HG03280 (cell line): Measurements from ENCODE around the gene ACOT11.
"Not testable (repeated sequence)": the region's sequence is repeated elsewhere in the genome, so short reads cannot be mapped to it uniquely, and the experiment has no call there.

ENCODE experiments used
- ATAC-seq: cut with Tn5 transposase; IDR thresholded peaks from one replicate; pipeline ENCODE4 v1.9.1; 2021; ENCODE audit warnings: mild to moderate bottlenecking, moderate library complexity; ENCODE audit not compliant: unreplicated experiment

ACOT11 gene

GRCh38 chr1:54536656-54537055 lies 11.4 kb upstream of the ACOT11 start:
- ATAC-seq, result not testable (repeated sequence)

- ATAC-seq, result no peak
Measured at GRCh38 chr1:54537611-54538010, 10.4 kb upstream of the ACOT11 start.

GRCh38 chr1:54538538-54538937 lies 9.5 kb upstream of the ACOT11 start:
- no peak for ATAC-seq

- no peak for ATAC-seq
Measured at GRCh38 chr1:54540582-54541295, 7.3 kb upstream of the ACOT11 start.

GRCh38 chr1:54542120-54542961 lies 5.7 kb upstream of the ACOT11 start:
- peak; percentile 57 for ATAC-seq

GRCh38 chr1:54542962-54543539 lies 5.0 kb upstream of the ACOT11 start:
- no peak for ATAC-seq

GRCh38 chr1:54543729-54544496 lies 4.1 kb upstream of the ACOT11 start:
- ATAC-seq, result no peak

- ATAC-seq, result no peak
Measured at GRCh38 chr1:54545916-54546635, 2.0 kb upstream of the ACOT11 start.

GRCh38 chr1:54546651-54547401 lies 1.2 kb upstream of the ACOT11 start:
- ATAC-seq, result no peak

GRCh38 chr1:54548389-54549044 lies 489 bp downstream of the ACOT11 start:
- ATAC-seq, result no peak

- ATAC-seq, result no peak
Measured at GRCh38 chr1:54549181-54549924, 1.3 kb downstream of the ACOT11 start.

GRCh38 chr1:54551891-54552290 lies 3.9 kb downstream of the ACOT11 start:
- no peak for ATAC-seq

- no peak for ATAC-seq
Measured at GRCh38 chr1:54553602-54554313, 5.7 kb downstream of the ACOT11 start.

GRCh38 chr1:54556110-54556509 lies 8.1 kb downstream of the ACOT11 start:
- no peak for ATAC-seq

GRCh38 chr1:54557671-54558355 lies 9.8 kb downstream of the ACOT11 start:
- no peak for ATAC-seq

- ATAC-seq, result no peak
Measured at GRCh38 chr1:54558434-54559030, 10.5 kb downstream of the ACOT11 start.

- ATAC-seq, result no peak
Measured at GRCh38 chr1:54559111-54559548, 11.1 kb downstream of the ACOT11 start.
